ENCODE measurements around the gene TATDN3. TPM values are rescaled to one million over a fixed set of nuclear protein-coding genes. Genes with fewer than 3 reads are reported as not detected.
"Not testable (repeated sequence)": the region's sequence is repeated elsewhere in the genome, so short reads cannot be mapped to it uniquely, and the experiment has no call there.

TATDN3 gene
- total RNA-seq, 1 experiment from 2014 or later, result 15.7 TPM

DNA sequence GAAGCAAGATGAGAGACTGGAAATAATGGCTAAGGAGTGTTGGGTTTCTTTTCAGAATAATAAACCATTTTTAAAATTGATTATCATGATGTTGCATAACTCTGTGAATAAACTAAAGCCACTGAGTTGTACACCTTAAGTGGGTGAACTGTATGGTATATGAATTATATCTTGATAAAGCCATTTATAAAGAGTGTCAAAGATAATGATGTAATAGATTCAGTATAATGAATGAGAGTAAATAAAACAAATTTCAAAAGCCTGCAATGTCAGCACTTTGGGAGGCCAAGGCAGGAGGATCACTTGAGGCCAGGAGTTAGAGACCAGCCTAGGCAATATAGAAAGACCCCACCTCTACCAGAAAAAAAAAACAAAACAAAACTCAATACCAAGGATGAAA is 16.5 kb upstream of the TATDN3 start:
- DNase-seq (ENCODE audit: low read depth), result no peak

DNA sequence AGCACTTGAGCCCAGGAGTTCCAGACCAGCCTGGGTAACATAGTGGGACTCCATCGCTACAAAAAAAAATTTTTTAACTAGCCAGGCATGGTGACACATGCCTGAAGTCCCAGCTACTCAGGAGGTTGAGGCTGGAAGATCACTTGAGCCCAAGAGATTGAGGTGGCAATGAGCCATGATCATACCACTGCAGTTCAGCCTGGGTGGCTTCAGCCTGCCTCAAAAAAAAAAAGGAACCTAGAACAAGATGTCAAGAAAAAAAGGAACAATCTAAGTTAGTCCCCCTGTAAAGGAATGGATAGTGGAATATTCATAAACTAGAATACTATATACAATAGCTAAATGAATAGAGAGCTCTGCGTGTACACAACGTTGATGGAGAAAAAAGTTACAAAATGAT is 14.5 kb upstream of the TATDN3 start:
- no peak for DNase-seq (ENCODE audit: low read depth)

DNA sequence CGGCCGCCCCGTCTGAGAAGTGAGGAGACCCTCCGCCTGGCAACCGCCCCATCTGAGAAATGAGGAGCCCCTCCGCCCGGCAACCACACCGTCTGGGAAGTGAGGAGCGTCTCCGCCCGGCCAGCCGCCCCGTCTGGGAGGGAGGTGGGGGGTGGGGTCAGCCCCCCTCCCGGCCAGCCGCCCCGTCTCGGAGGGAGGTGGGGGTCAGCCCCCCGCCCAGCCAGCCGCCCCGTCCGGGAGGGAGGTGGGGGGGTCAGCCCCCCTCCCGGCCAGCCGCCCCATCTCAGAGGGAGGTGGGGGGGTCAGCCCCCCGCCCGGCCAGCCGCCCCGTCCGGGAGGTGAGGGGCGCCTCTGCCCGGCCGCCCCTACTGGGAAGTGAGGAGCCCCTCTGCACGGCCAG is 12.6 kb upstream of the TATDN3 start:
- not testable (repeated sequence) for DNase-seq (ENCODE audit: low read depth)

DNA sequence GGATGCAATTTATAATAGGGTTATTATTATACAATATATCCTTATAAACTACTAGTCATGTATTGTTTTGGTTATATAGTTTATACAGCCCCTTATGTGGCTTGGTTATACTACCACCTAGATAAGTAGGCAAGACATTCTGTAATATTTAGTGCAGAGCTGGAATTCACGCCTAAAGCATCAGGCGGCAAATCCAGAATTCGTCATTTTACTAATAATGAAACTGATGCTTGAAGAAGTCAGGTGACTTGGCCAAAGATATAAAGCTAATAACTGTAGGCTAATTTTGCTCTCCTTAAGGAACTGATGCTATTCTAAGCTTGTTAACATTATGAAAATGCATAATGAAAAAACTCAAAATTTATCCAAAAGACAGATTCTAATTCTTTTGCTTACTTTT is 10.9 kb upstream of the TATDN3 start:
- no peak for DNase-seq (ENCODE audit: low read depth)

DNA sequence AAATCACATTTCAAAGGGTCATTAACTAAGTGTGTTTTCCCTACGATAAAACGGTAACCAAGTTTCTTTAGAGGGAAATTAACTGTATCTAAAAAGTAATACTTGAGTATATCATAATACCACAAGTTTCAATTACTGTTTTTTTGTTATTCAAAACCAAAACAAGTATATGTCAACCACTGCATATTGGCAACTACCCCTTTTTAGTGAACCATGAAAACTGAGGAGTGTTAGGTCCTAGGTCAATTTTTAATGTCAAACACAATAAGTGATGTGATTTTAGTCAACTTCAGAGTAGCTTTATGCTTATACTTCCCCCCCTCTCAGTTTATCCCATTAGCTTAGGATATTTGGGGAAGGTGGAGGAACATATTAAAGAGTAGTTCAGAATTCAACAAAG is 10.5 kb upstream of the TATDN3 start:
- no peak for DNase-seq (ENCODE audit: low read depth)

DNA sequence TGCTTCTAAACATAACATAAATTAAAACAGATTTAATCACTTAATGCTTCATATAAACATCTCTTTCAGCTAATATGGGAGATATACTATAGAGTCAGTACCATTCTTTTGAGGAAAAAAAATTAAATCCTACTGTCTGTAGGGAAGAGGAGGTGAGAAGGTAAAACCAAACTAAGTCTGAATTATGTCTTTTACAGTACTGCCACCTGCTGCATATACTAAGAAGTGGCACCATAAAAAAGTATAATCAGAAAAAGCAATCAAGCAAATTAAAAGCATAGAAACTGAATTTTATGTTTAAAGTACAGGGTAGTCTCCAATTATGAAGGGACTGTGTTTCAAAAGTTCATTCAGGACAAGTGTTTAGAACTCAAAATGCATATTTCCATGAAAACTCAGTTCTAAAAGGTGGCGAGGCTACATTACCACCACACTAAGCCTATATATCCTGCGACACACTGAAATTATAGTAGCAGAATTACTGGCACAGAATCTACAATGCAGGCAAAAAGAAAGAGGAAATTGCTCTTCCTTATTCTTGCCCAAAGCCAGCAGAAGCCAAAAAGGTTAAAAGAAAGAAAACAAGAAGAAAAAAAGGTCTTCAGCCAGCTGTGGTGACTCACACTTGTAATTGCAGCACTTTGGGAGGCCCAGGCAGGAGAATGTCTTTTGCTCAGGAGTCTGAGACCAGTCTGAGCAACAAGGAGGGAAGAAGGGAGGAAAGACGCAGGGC is 9.1 kb upstream of the TATDN3 start:
- peak; percentile 53 for DNase-seq (ENCODE audit: low read depth)

DNA sequence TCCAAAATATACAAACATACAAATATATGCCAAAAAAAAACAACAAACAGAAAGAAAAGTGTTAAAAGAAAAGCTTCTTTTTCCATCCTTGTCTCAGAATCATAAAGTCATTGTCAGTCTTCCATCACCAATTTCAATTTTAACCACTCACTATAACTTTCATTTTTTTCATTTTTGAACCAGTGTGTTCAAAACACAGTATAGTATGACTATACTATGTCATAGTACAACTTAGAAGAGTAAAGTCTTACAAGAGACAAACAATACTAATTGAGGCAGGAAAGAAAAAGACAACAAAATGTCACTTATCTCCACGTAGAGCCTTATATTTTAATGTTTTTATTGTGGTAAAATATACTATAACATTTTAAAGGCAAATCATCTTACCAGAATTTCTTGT is 7.7 kb upstream of the TATDN3 start:
- no peak for DNase-seq (ENCODE audit: low read depth)

DNA sequence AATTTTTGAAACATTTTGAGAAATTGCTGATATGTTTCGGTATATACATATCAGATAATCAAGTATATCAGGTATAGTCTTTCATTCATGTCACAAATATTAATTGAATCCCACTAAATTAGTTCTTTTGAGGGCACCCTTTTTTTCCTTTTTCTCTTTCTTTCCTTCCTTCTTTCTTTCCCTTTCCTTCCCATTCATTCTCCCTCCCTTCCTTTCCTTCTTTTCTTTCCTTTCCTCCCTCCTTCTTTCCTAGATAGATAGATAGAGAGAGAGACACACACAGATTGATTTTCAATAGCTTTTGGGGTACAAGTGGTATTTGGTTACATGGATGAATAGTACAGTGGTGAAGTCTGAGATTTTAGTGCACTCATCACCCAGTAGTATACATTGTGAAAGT is 5.8 kb upstream of the TATDN3 start:
- DNase-seq (ENCODE audit: low read depth), result no peak

DNA sequence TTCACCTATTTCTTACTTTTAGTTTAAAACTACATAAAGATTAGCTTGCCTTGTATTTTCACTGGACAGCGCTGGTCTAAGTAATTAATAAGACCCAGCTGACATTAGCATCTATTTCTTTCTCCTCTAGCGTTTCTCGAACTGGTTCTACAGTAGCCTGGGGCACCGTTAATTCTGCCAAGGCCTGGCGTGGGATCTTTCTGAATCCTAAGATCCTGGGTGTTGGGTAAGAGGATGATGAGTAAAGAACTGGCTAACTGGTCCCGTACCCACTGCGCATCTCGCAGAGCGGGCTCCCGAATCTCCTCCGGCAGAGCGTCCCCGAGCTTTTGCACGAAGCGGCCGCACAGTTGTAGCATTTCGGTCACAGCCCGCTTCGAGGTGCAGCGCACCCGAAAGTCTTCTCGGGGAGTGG is 426 bp upstream of the TATDN3 start:
- peak; percentile 78 for DNase-seq (ENCODE audit: low read depth)

DNA sequence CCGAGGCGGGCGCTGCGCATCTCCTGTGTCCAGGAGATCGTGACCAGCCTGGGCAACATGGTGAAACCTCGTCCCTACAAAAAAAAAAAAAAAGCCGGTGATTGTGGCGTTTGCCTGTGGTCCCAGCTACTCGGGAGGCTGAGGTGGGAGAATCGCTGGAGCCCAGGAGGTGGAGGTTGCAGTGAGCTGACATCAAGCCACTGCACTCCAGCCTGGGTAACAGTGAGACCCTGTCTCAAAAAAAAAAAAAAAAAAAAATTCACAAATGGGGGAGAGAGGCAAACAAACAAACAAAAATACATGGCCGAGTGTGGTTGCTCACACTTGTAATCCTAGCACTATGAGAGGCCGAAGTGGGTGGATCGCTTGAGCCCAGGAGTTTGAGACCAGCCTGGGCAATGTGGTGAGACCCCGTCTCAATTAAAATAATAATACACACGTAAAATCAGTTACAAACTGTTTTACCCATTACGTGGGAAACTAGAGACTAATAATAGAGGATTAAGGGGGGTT is 758 bp downstream of the TATDN3 start:
- DNase-seq (ENCODE audit: low read depth), result no peak

DNA sequence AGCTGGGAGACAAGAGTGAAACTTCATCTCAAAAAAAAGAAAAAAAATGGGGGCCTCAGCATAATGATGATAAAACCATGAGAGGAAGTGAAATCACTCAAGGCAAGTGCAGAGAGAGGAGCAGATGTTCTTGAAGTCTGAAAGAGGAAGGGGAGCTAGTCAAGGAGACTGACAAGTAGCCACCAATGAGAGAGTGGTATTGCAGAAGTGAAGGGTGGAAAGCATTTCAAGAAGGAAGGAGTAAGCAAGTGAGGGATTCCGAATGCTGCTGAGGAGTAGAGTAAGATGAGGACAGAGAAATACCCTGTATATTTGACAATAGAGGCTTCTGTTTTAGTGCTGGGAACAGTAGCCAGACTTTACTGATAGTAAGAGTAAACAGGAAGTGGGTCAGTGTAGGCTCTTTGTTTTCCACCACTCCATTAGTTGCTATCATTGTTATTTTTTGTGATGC is 2.9 kb downstream of the TATDN3 start:
- DNase-seq (ENCODE audit: low read depth), result peak; percentile 12

DNA sequence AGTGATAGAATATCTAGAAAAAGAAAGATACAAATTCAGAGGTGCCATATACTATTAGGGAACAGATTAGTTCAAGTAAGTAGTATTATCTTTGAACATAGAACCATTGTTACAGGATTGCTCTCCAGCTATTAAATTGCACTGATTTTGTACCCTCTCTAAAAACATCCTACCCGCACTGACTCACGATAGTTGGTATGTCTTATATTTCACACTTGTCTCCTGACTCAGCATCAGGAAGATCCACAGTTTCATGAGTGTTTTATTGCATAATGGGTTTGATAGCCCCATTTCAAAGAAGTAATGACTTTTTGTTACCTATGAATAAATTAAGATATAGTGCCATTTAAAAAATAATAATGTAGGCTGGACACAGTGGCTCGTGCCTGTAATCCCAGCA is 6.0 kb downstream of the TATDN3 start:
- DNase-seq (ENCODE audit: low read depth), result peak; percentile 15

DNA sequence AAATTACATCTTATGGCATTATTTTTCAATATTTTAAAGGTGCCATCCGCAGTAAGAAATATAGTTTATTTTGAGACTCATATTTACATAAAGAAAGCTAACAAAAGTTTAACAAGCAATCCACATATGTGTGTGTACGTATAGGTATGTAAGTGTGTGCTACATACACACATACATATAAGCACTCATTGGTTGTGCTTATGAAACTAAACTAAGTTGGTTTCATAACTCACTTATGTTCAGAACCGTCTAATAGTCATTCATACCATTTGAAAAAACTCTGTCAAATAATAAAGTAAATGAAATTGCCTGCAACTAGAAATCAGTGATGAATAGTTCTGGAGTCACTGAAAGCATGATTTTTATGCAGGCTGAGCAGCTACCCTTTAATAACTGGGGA is 14.1 kb downstream of the TATDN3 start:
- no peak for DNase-seq (ENCODE audit: low read depth)

DNA sequence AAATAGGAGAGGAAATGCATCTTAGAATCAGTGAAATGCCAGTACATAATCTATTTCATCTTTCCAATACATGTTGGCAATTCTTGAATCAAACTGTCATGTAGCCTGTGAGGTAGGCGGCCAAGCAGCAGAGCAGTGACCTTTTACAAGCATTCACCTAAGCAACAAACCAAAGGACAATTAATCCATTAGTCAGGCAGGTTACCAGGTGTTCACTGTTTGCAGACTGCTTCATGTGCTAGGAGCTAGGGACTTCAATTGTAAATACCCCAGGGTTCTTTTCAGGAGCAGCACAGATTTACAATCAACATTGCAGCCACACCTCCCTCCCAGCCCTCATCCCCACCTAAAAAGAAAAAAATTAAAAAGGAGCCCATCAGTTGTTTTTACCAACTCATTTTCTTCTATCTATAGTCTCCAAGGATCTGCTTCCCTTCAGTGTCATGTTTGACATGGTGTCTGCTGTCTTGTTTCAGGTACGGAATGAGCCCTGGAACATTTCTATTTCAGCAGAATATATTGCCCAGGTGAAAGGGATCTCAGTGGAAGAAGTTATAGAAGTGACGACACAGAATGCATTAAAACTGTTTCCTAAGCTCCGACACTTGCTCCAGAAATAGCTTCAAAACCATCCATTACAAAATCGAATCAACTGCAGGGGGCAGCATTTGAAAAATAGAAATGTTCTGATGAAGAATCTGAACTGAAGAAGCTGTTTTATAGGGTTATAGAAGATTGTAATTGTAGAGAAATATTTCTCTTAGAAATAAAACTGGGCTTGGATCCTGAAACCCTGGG is 23.0 kb downstream of the TATDN3 start:
- peak; percentile 14 for DNase-seq (ENCODE audit: low read depth)

DNA sequence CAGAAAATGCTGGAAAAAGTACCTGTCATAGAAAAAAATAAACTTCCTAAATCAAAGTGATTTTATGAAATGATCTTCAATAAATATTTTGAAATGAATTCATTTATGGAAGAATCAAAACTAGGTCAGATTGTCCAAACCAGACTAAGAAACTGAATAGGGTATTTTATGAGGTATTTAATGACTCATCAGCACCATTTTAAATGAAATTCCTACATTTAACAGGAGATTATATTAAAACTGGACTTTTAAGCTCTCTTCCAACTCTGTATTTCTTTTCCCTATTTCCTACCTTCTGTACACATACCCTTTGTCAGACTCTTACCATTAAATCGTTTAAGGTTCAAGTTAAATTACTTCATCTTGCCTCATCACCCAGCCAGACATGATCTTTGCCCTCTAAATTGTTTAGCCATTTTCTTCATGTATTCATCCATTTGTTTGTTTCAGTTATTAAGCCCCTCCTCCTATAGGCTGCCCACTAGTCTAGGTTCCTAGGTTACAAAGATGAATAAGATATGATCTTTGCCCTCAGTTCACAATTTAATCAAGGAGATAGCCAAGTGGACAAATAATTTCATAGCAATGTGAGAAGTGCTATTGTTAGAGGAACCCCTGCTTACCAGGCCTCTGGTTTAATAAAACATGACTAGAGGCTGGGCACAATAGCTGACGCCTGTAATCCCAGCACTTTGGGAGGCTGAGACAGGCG is 25.0 kb downstream of the TATDN3 start:
- DNase-seq (ENCODE audit: low read depth), result peak; percentile 9

DNA sequence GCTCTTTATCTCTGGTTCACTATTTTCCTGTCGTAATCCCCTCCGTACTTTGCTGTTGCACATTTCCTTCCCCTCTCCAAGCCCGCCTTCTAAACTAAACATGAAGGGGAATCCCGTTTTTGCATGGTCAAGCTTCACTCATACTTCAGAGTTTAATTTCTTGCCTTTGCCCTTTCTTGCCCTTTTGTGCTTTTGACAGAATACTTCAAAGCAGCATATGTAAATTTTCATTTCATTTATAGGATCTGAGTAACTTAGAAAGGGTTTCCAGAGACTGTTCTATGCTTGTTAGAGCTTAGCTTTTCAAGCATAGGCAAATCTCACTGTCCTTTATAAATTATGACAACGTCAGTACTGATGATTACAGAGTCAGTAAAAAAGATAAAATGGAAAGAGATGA is 28.0 kb downstream of the TATDN3 start:
- no peak for DNase-seq (ENCODE audit: low read depth)

DNA sequence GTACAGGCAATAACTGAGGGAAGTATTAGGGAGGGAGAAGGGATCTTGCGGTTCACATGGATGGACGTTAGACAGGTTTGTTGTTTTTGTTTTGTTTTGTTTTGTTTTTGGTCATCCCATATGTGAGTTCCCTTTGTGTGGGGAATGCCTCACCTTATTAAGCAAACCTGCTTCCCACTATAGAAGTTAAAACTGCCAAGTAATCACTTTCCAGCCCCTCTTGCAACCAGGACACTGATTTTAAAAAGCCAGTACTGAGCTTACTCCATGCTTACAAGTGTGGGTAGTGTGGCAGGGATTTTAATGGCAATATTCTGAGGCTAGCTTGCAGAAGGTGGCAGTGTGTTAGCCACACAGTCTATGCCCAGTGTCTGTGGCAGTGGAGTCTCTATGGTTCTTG is 29.3 kb downstream of the TATDN3 start:
- DNase-seq (ENCODE audit: low read depth), result no peak

DNA sequence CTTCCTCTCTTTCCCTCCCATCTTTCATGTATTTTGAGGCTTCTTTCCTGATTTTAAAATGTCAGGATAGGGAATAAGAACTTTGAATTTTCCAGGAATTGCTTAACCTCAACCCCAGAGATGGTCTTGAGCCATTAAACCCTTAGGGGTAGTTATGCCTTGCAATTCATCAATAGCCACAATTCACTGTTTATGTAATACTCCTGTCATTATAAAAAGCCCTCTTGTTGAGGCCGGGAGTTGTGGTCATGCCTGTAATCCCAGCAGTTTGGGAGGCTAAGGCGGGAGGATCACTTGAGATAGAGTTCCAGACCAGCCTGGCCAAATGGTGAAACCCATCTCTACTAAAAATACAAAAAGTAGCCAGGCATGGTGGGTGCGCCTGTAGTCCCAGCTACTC is 31.3 kb downstream of the TATDN3 start:
- DNase-seq (ENCODE audit: low read depth), result no peak

DNA sequence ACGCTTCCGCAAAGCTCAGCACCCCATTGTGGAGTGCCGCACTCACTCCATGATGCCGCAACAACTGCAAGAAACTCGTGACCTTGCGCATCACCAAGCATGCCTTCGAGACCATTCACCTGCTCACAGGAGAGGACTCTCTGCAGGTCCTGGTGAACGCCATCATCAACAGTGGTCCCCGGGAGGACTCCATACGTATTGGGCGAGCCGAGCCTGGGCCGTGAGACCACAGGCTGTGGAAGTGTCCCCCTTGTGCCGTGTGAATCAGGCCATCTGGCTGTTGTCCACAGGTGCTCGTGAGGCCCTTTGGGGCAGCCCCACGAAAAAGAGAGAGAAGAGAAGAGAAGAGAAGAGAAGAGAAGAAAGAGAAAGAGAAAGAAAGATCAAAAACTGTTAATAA is 32.5 kb downstream of the TATDN3 start:
- DNase-seq (ENCODE audit: low read depth), result no peak

DNA sequence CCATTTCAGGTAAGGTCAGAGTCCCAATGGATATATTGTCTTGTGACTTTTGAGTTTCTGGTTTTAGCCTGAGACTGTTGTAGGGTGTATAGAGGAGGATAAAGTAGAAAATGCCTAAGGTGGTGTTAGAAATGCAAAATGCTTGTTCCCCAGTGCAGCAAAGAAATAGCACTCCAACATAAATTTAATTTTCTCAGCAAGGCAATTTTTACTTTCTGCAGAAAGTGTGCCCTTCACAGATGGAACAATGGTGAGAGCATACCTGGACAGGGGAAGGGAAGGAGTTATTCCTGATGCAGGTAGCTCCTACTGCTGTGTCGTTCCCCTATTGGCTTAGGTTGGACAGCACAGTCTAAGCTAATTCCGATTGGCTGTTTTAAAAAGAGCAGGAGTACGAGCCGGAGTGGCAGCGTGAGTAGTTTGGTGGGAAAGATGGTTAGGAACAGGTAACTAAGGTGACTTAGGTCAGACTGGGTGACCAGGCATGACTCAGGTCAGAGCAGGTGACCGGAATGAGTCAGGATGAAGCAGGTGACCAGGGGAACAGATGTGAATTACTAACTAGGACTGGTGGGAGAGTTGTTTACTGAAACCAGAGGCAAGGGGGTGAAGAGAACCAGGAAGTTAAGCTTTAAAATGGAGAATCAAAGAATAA is 34.2 kb downstream of the TATDN3 start:
- DNase-seq (ENCODE audit: low read depth), result no peak

DNA sequence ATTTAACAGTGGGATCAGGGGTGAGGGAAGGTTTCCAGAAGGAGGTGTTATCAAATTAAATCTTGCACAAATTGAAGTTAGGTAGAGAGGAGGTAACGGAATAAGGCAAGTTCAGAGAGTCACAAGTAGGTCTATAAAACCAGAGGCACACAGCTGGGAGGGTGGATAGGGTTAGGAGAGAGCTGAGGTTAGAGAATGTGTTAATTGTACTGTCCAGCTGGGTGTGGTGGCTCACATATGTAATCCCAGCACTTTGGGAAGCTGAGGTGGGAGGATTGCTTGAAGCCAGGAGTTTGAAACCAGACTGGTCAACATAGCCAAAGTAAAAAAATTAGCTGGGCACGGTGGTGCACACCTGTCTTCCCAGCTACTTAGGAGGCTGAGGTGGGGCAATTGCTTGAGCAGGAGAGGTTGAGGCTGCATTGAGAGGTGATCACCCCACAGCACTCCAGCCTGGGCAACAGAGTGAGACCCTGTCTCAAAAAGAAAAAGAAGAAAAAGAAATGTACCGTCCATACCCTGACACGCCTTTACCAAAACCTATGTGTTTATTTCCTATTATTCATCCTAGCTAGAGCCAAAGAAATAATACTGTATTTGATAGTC is 35.6 kb downstream of the TATDN3 start:
- DNase-seq (ENCODE audit: low read depth), result no peak

All from M059J (cell line).